Liver (tissue), 2 donors: ENCODE measurements around the gene GARIN5A.

ENCODE experiments used
- MAX ChIP-seq: IDR thresholded peaks from 2 replicates; pipeline ENCODE4 v1.6.1; 2016; ENCODE audit warnings: antibody characterized with exemption
- SP1 ChIP-seq: IDR thresholded peaks from 2 replicates; pipeline ENCODE4 v1.6.1; 2018; ENCODE audit warnings: antibody characterized with exemption, mild to moderate bottlenecking
- donor health status: healthy.

- TF ChIP-seq SP1 (no peak), MAX (no peak)
Measured at GRCh38 chr19:50467566-50467965, 9.1 kb downstream of the GARIN5A start.
